HG02884 (cell line): ENCODE measurements around the gene SLC10A7.

Source experiments
- ATAC-seq: cut with Tn5 transposase; IDR thresholded peaks from one replicate; pipeline ENCODE4 v1.9.1; 2021; ENCODE audit warnings: mild to moderate bottlenecking, moderate library complexity; ENCODE audit not compliant: unreplicated experiment

Gene SLC10A7

DNA sequence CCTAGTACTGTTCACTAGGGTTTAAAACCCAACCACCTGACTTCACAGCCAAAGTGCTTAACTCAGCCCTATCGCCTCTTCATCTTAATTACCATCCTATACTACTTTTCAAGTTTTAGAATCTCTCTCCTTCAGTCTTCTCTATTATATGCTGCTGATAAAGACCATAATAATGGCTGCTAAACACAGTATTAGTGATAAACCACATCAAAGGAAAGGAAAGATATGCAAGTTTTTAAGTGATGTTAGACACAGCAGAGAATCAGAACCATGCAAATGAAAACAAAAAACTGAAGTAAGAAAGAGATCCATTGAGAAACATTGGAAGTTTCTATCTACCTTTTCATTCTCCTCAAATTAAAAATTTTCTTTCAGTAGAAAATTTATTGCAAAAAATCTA is 206.6 kb downstream of the SLC10A7 start:
- no peak for ATAC-seq

DNA sequence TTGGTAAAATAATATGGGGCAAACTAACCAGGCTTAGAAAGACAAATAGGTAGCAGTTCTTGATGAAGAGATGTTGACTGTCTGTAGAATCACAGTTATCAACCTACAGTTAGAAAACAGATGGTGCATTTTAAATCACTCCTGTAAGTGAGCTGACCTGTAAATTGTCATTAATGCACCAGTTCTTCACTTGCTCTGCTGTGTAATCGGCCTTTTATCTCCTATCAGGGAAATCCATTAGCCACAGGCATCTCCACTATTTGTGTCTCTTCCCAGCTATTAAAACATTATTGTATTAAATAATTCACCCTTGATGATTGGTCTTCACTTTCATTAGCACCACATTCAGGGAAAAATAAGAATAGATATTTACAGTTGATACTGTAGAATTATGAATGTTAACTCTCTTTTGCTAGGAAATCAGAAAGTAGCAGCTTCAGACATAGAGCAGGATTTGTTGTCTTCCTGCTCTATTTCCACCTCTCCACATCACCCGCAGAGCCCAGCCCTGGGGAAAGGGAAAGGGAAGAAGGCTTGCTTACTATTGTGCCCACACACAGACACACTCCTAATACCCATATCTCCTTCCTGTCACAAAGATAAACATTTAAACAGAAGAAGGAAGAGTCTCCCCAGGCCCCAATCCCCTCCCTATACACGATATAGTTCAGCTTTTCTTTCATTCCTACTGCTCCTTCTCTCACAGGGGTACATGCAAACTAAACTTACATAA is 210.3 kb downstream of the SLC10A7 start:
- ATAC-seq: no peak

DNA sequence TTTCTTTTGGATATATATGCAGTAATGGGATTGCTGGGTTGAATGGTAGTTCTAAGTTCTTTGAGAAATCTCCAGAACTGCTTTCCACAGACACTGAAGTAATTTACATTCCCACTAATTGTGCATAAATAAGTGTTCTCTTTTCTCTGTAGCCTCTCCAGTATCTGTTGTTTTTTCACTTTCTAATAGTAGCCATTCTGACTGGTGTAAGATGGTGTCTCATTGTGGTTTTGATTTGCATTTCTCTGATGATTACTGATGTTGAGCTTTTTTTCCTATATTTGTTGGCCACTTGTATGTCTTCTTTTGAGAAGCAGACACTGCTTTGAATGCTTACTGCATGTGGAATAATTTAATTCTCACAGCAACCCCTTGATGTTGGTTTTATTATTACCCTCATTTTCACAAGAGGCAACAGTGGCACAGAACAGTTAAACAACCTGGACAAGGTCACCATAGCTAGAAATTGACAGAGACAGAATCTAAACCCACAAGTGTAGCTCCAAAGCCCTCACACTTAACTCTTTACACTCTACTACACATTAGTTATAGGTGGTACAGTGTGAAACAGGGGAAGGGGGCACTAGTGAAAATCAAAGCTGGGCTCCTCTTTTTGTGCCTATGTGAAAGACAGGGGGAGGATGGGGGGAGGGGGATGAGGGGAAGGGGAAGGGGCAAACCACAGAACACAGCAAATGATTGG is 211.3 kb downstream of the SLC10A7 start:
- peak; percentile 94 for ATAC-seq

DNA sequence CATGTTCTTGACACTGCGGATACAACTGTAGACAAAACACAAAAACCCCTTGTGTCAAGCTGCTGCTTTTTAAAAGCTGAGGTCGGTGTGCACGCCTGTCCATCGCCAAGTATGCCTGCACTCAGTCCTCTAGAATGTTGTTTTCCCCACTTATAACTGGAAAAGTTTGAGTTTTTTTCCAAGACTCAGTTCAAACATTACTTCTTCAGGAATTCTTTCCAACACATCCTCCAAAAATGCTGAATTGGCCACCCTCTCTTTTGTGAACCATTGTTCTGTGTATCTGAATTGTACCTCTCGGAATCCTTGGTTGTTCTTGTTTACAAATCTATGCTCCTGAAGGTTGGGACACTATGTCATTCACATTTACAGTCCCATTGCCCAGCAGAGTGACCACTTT is 212.8 kb downstream of the SLC10A7 start:
- ATAC-seq: no peak

DNA sequence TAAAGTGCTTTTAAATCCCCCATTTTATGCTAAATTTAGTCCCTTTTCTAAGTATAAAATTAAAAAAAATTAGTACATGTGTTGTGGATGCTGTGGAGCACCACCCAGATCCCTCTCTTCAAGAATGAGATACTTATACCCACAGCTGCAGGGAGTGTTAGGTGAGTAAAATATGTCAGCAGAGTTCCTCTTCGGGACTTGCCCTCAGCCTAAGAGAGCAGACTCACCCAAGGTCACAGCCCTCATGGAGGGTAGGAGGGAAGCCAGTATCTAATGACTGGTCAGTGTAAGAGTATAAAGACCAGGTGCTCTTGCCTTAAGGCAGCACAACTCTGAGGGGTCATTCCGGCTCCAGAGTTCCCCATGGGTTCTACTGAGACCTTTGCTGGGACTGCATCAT is 218.9 kb downstream of the SLC10A7 start:
- peak; percentile 42 for ATAC-seq

DNA sequence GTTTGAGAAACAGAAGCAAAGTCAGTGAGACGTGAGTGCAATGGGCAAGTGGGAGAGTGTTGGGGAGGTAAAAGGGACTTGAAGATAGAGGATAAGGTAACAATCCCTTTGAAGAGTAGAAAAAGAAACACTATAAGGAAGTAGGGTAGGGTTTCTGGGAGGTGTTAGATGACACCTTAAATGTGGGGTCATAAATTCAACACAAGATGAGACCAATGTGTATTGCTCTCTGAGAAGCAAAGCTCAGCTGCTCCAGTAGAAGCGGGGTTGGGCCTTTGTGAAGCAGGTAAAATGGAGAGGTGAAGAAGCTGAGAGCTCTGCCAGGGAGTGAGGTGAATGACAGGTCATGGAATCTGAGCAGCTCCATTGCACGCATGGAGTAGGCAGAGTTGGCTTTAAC is 222.1 kb downstream of the SLC10A7 start:
- ATAC-seq: no peak

DNA sequence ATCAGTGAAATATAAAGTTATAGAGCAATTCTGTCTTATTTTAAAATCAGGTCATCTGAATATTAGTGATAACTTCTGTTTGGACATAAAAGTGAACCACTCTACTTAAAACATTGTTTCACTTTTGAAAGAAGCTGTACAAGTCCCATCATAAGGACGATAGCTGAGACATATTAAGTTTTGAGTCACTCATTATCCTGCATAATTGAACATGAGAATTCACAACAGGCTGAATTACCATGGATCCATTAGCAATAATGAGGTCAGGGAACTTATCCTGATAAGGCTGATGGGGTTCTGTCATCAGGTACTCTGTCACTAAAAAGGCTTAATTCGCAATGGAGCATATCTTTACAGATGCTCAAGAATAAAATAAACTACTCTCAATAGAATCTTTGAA is 227.0 kb downstream of the SLC10A7 start:
- ATAC-seq: no peak

DNA sequence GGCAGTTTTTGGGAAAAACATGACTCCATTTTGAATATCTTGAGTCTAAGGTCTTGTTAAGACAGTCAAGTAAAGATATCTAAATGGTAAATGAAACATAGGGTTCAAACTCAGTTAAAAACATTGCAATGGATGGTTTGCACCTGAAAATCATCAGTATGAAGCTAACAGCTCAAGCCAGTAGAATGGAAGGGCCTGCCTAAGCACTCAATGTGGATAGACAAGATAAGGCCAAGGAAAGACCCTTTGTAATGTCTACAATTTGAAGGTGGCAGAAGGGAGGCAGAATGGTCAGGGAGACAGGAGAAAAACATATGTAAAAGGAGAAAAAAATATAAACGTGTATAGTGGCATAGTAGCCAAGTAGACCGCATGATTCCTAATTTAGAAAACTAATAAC is 229.2 kb downstream of the SLC10A7 start:
- ATAC-seq: no peak

DNA sequence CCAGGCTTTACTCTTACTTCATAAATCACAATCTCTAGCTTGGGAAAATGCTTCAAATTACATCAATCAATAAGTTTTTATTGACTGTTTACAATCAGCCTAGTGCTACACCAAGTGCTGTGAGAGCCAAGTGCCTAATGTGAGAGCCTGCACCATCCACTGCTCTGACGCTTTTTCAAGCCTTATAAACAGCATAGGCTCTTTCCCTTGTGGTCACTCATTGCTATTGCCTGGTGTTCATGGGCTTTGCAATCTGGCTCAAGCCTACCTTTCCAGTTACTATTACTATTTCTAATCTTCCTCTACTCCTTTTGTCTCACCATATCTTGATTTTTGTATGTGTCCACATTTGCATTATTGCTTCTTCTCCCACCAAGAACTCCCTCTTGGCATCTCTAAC is 230.4 kb downstream of the SLC10A7 start:
- ATAC-seq: no peak

DNA sequence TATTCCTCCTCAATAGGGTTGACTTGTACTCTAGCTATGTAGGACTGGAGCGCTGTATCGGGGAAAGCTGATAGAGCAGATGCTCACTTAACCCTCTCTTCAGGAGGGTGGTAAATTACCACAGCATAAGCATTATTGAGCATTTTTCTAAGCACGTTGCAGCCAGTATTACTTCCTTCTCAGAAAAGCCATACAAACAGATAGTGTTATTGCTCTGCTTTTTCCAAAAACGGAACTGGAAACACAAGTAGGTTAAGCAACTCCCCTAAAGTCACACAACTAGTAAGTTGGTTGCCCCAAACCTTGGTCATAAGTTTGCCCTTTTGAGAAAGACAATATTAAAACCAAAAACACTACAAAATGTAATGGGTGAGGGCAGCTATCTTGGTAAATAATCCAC is 233.5 kb downstream of the SLC10A7 start:
- no peak for ATAC-seq

DNA sequence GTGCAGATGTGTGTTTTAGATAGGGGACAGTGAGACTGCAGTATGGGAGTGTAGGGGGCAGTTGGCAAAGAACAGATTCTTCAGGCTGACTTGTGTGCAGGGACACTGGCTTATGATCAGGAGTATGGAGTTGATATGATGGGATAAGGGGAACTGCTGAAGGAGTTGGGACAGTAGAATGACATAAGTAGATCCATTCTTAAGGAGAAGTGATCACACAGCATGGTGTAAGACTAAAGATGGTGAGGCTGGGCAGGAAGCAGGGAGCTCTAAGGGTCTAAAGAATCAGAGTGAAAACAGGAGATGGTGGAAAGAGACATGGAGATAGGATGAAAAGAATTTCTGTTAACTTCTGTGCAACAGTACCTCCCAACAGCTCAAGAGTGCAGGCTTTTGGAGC is 236.7 kb downstream of the SLC10A7 start:
- no peak for ATAC-seq

DNA sequence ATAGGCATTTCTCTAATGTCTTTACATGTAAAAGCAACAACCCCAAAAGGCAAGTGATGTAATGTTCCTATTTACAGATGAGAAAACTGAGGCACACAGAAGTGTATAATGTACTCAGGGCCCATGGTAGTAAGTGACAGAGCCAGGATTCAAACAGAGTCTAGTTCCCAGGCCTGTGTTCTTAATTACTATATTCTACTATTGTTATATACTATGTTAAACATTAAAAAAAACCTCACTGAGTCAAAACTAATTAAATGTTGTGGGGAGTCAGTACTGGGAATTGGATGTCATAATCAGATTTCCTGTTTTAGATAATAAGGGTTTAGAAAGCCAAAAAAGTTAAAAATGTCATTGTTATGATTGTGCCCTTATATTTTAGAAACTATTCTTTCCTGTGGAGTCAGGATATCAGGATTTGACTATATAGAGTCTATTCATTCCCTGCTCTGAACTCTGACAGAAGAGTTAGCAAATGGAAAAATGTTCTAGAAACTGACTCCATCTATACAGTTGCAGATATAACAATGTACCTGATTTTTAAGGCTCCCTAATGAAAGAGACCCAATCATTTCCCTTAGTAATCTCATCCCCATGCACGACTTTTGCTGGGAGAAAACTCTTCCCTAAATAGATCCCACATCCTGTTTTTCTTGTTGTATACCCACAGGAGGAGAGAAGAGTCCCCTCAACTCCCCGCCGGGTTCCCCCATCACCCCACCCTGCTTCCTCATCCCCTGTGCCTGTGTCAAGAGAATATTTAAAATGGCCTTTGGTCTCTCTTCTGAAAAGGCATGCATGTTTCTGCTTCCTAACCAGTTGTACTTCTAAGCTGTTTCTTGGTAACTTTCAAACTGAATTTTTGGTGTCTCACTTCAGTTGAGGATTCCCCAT is 237.7 kb downstream of the SLC10A7 start:
- no peak for ATAC-seq

DNA sequence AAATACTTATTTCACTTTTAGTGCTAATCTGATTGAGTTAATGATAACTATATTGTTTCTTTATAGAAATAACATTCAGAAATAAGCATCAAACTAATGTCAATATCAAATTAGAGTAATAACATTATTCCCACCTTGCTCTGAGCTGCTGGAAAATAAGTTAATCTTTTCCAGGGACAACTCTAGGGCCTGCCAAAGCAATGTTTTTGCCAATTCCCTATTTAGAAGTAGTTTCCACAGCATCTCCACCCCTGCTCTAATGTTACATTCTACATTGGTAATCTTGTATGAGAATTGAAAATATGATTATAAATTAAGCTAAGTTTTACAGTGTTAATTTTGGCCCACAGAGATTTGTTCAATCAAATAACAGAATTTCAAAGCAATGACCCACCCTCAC is 239.1 kb downstream of the SLC10A7 start:
- ATAC-seq: no peak

DNA sequence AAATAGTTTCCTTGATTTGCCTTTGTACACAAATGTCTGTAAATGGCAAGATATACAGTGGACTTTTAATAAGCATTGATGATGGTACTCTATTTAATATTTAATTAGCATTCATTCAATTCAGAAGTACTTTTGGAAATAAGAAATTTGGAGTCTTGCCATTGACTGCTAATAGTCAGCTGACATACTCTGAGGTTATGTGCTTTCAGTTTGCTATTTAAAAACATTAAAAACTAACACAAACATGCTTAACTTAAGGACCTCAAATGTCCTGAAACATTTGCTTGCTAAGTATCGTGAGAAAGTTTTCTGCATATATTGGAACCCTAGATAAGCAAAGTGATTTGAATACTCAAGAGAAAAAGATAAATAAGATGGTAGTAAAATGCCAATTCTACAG is 242.8 kb downstream of the SLC10A7 start:
- ATAC-seq: no peak

DNA sequence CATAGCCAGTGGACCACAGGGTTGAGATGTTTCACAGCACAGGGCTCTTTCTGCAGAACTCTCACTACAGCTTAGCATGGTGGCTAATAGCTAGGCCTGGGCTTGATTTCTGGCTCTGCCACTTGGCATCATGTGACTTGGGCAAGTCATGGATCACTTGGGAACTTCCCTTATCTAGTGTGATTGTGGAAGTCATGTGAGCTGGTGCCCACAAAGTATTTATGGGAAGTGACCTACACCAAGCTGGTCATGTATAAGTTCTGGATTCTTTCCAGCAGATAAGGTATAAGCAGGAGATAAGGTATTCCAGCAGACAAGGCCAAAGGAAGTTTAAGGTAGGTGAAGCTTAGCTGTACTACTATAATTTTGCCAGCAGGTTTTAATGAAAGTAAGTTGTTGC is 246.4 kb downstream of the SLC10A7 start:
- ATAC-seq: no peak

DNA sequence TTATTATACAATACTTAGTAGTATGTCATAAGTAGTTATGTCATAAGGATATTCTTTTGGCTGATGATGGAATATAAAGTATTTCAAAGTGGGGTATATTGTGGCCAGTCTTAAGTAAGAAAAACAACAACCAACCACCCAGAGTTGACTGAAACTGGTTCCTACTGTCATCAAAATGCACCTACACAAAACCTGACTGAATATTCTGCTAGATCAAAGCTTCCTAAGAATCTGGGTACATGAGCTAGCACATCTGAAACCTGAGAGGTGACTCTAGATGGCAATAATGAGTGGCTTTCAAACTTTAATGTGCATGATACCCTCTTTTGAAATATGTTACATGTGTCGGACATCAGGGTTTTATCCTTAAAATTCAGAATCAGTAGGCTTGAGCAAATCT is 247.0 kb downstream of the SLC10A7 start:
- no peak for ATAC-seq

DNA sequence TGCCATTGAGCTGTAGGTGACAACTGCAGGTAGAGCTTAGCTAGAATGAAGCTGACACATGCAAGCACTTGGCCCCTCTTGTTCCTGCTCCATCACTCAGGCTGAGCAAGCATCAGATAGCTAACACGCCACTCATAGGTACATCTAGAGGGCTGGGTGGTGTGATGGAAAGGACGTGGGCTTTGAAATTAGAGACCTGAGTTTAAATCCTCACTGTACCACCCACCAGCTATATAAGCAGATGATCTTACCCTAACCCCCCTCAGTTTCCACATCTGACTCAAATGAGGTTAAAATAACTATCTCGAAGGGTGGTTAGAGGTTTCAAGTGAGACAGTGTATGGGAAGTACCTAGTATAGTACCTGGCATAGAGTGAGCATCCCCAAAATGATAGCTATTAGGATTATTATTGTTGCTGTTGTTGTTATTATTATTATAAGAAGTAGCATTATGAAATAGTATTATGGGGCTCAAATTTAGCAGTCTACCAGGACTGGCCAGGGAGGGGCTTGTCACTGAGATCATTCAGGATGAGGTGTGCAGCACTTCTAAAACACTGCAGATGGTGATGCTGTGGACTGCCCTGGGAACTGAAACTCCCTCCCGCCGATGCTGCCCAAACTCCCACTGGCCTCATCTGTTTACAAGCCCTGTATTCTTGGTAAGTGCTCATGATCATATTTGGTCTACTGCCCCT is 248.4 kb downstream of the SLC10A7 start:
- ATAC-seq: peak; percentile 72

DNA sequence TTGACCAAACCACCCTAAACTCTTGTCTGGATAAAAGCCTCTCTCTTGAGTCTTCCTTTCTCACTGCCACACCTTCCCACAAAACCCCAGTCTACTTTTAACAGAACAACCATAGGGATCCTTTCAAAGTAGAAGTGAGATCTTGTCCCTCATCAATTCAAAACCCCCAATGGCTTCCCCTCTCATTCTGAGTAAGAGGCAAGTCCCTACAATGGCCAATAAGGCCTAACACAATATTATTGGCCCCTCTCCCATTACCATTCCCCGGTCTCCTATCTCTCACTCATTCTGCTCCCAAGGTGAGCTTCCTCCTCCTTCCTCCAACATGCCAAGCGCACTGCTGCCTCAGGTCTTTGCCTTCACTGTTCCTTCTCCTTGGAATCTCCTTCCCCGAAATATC is 250.3 kb downstream of the SLC10A7 start:
- no peak for ATAC-seq

DNA sequence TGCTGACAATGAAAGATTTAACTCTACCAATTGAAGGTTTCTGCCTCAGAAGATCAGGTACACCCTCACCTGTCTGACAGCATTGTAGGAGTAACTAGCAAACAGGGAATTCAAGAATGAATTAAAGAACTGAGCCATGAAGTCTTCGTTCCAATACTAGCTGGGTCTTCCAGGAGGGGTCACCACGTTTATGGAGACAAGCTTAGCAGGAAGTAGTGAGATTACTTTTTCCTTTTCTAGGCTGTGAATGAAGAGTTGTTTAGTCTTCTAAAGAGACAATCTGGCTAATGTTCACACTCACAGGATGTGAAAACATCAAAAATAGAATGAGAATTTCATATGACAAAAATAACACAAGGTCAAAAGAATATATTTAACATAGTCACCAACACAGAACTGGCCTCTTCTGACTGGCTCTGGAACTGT is 252.5 kb downstream of the SLC10A7 start:
- peak; percentile 33 for ATAC-seq

DNA sequence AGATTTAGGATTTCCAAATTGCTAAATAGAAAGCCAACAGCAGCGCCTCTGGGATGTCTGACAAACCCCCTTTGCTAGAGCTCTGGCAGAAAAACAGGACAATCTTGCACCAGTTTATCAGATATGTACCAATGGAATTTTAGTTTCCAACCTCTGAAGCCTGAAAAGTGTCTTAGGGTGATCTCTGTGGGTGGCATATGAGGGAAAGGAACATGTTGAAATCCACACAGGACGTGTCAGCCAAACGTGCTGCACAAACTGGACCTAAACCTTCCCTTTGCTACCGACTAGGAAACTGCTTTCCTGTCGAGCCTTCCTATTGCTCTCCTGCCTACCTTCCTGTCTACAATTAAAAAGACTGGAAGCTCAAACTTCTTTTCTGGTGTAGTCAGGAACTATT is 253.9 kb downstream of the SLC10A7 start:
- no peak for ATAC-seq

DNA sequence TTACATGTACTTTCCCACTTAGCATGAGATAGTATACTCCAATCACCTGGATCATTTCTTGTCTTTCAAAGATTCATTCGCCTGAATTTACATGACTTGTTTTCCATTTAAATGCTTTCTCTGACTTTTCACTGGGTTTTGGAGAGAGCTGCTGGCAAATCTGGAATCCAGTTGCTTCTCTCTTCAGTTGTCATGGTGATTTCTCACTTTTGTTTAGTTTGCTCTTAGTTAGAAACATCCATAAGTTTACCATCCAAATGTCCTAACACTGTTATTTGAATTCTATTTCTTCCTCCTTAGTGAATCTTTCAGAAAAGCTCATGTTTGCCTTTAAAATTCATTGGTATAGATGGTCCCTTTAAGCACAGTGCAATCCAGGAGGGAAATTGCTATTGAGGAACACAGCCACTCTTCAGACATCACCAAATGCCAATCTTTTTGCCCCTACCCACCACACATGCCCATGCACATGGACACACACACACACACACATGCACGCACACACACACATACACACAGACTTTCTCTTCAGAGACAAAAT is 255.7 kb downstream of the SLC10A7 start:
- ATAC-seq: no peak
